K562 (cell line): ENCODE results near the gene NR6A1. TPM values are rescaled to one million over a fixed set of nuclear protein-coding genes. Genes with fewer than 3 reads are reported as not detected.

Experiments used
- BRD4 ChIP-seq: fragments of 200-600 bp; sonication (generic); IDR thresholded peaks from 2 replicates; pipeline ENCODE4 v1.6.1; 2017; ENCODE audit warnings: inconsistent platforms
- E2F6 ChIP-seq, 2 experiments: IDR thresholded peaks; 2 replicates each; pipeline ENCODE4 v1.6.1; 2011; ENCODE audit warnings: borderline replicate concordance in 1 of 2, control low read depth in 1 of 2, low read depth in 1 of 2, low read length in 1 of 2, mild to moderate bottlenecking in 1 of 2, mixed read lengths in 1 of 2, moderate library complexity in 1 of 2; ENCODE audit not compliant: insufficient read depth in 1 of 2, insufficient read length in 1 of 2, poor library complexity in 1 of 2, severe bottlenecking in 1 of 2; ENCODE audit errors: extremely low read depth in 1 of 2
- GATA2 ChIP-seq: sonication (generic); formaldehyde crosslinking; IDR thresholded peaks from 2 replicates; pipeline ENCODE4 v1.4.0; 2020; ENCODE audit warnings: mild to moderate bottlenecking, missing genetic modification reagents
- KAT8 ChIP-seq: fragments of 450-650 bp; IDR thresholded peaks from 2 replicates; pipeline ENCODE4 v1.6.1; 2016; ENCODE audit warnings: low read depth, mild to moderate bottlenecking
- PBX2 ChIP-seq, 2 experiments: IDR thresholded peaks in 1 of 2; conservative IDR thresholded peaks in 1 of 2; 2 replicates each; pipeline ENCODE4 v1.6.1; 2016; ENCODE audit warnings: low read depth in 2 of 2, mild to moderate bottlenecking in 1 of 2, missing compliant biosample characterization in 1 of 2, missing genetic modification characterization in 1 of 2, moderate library complexity in 1 of 2
- PRPF4 ChIP-seq: fragments of 200-400 bp; formaldehyde crosslinking; IDR thresholded peaks from one replicate; pipeline ENCODE4 v1.6.1; 2017; ENCODE audit warnings: low read length, low read depth, mild to moderate bottlenecking; ENCODE audit not compliant: insufficient read depth, poor library complexity, severe bottlenecking
- PTRF ChIP-seq: fragments of 450-650 bp; IDR thresholded peaks from 2 replicates; pipeline ENCODE4 v1.6.1; 2016; ENCODE audit warnings: mild to moderate bottlenecking, missing genetic modification characterization, missing compliant biosample characterization
- RB1 ChIP-seq: fragments of 450-650 bp; IDR thresholded peaks from 2 replicates; pipeline ENCODE4 v1.6.1; 2017; ENCODE audit warnings: low read depth, mild to moderate bottlenecking
- STAT5A ChIP-seq: IDR thresholded peaks from 2 replicates; pipeline ENCODE4 v1.6.1; 2012; ENCODE audit warnings: low read length, inconsistent platforms, borderline replicate concordance
- TCF3 ChIP-seq: sonication (generic); formaldehyde crosslinking; IDR thresholded peaks from 2 replicates; pipeline ENCODE4 v1.4.0; 2020; ENCODE audit warnings: mild to moderate bottlenecking, missing genetic modification reagents
- TRIM28 ChIP-seq: fragments of 450-650 bp; IDR thresholded peaks from 2 replicates; pipeline ENCODE4 v1.6.1; 2017
- ZBTB2 ChIP-seq: fragments of 450-650 bp; IDR thresholded peaks from 2 replicates; pipeline ENCODE4 v1.6.1; 2016; ENCODE audit warnings: antibody characterized with exemption
- ZFP36 ChIP-seq: fragments of 150-350 bp; IDR thresholded peaks from 2 replicates; pipeline ENCODE4 v1.6.1; 2018; ENCODE audit warnings: low read length, low read depth; ENCODE audit not compliant: partially characterized antibody
- ZNF124 ChIP-seq: sonication (generic); formaldehyde crosslinking; IDR thresholded peaks from 2 replicates; pipeline ENCODE4 v1.8.1; 2022; ENCODE audit warnings: missing genetic modification reagents
- ZNF280A ChIP-seq: fragments of 450-650 bp; IDR thresholded peaks from 2 replicates; pipeline ENCODE4 v1.6.1; 2018; ENCODE audit warnings: mild to moderate bottlenecking, low read depth; ENCODE audit not compliant: partially characterized antibody
- ZNF592 ChIP-seq: fragments of 450-650 bp; IDR thresholded peaks from 2 replicates; pipeline ENCODE4 v1.6.1; 2017; ENCODE audit warnings: antibody characterized with exemption, mild to moderate bottlenecking
- ZNF830 ChIP-seq: fragments of 250-450 bp; sonication (Bioruptor Pico); IDR thresholded peaks from 2 replicates; pipeline ENCODE4 v1.5.0; 2021; ENCODE audit warnings: mild to moderate bottlenecking
- polyA plus RNA-seq, 8 experiments: library from polyadenylated mRNA; depleted of rRNA in 4 of 8; stranded (reverse) in 5 of 8; unstranded in 3 of 8; fragments of >200 nt; fragmentation: Nextera tagmentation in 2 of 8; fragmentation: Illumina TruSeq in 1 of 8; extraction: Ambion mirVana in 2 of 8; extraction: Trizol in 1 of 8; gene quantifications; 2 replicates each; pipeline versions ENCODE4 v1.2.1 to v1.2.3, GENCODE V29; 2011 to 2014; ENCODE audit warnings: inconsistent platforms in 1 of 8, missing spikeins in 1 of 8
- total RNA-seq, 7 experiments: library from RNA; depleted of rRNA in 6 of 7; stranded (reverse); fragments of >200 nt in 6 of 7; fragmentation: Illumina TruSeq in 2 of 7; extraction: Trizol in 2 of 7; gene quantifications; 2 replicates each; pipeline versions ENCODE4 v1.2.1 to v1.2.3, GENCODE V29; 2011 to 2021; ENCODE audit warnings: low replicate concordance in 1 of 7

Gene NR6A1
- total and polyA plus RNA-seq, 9 of the 15 experiments (the other 6 are each of a cell fraction or from before 2014, with no cell fraction given), result 9.7 to 55.4 (median 28.3) TPM

DNA sequence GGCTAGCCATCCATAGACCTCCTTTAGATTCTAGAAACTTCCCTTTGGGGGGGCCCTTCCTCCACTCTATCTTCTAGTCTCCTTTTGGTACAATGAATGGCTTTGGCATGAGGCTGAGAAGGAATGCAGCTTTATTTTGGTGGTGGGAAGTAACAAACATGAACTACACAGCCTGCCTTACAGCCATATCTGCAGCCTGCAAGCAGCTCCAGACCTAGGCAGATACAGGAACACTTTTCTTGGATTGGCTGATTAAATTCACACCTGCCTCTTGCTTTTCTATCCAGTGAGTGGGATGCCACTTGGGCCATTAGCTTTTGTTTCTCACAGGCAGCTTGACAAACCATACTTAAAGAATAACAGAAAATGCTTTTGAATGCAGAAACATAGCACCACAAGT is 28.2 kb downstream of the NR6A1 start (continued):
- peak in 1 of 2 experiments; percentile 37 for TF ChIP-seq E2F6 (IDR thresholded peaks at IDR 0.05; ENCODE audit: borderline replicate concordance in 1 of 2, extremely low read depth in 1 of 2, insufficient read depth in 1 of 2, insufficient read length in 1 of 2, low read depth in 1 of 2, low read length in 1 of 2, poor library complexity in 1 of 2, severe bottlenecking in 1 of 2)
- TF ChIP-seq GATA2 (CRISPR knock-in tag), result peak; percentile 45; the same call in 1 of the 2 replicates
- no peak for TF ChIP-seq RB1
- TF ChIP-seq ZNF592, result peak; percentile 46; the same call in 1 of the 2 replicates
- no peak for TF ChIP-seq ZNF280A
- TF ChIP-seq KAT8, result no peak
- no peak for TF ChIP-seq PBX2 (CRISPR knock-in tag; IDR thresholded peaks at IDR 0.05; ENCODE audit: low read depth)
- no peak for TF ChIP-seq PBX2 (tag; conservative IDR thresholded peaks at IDR 0.05; ENCODE audit: low read depth)
- TF ChIP-seq BRD4, result no peak
- 0 out of 2 replicates have a peak, but pooled peaks have one; percentile 16 for TF ChIP-seq STAT5A
- no peak for TF ChIP-seq TRIM28
- no peak for TF ChIP-seq ZFP36
- TF ChIP-seq PTRF (tag), result no peak
- no peak for TF ChIP-seq ZNF124 (CRISPR knock-in tag)
- no peak for TF ChIP-seq PRPF4
- no peak for TF ChIP-seq ZBTB2
- no peak for TF ChIP-seq ZNF830 (CRISPR knock-in tag)
- peak; percentile 74 for TF ChIP-seq TCF3
